Prostate gland (tissue), 2 donors: ENCODE measurements around the gene RAB40C. TPM values are rescaled to one million over a fixed set of nuclear protein-coding genes. Genes with fewer than 3 reads are reported as not detected.

ENCODE experiments used
- DNase-seq: peaks from one replicate; pipeline ENCODE4 v3.0.0-alpha.2; 2019; ENCODE audit warnings: low spot score
- H3K27ac ChIP-seq, 2 donors: fragments of 200-600 bp; sonication (generic); 2 replicates each; pipeline ENCODE4 v1.5.1; 2017 to 2019
- H3K27me3 ChIP-seq: fragments of 200-600 bp; sonication (generic); replicated peaks from 2 replicates; pipeline ENCODE4 v1.5.1; 2019; ENCODE audit not compliant: insufficient read depth
- H3K36me3 ChIP-seq, 2 donors: fragments of 200-600 bp; sonication (generic); 1 replicate in 1 of 2; 2 replicates in 1 of 2; pipeline versions ENCODE4 v1.5.1 to v1.8.1; 2017 to 2019
- H3K4me1 ChIP-seq: fragments of 200-600 bp; sonication (generic); replicated peaks from 2 replicates; pipeline ENCODE4 v1.5.1; 2019
- H3K4me3 ChIP-seq, 2 donors: fragments of 200-600 bp; sonication (generic); 2 replicates each; pipeline ENCODE4 v1.5.1; 2017 to 2019
- H3K9me3 ChIP-seq: fragments of 200-600 bp; sonication (generic); 2 replicates; pipeline ENCODE4 v1.5.1; 2017
- CTCF ChIP-seq, 4 experiments: fragments of 200-600 bp in 2 of 4; fragments of 450-650 bp in 2 of 4; sonication (generic) in 2 of 4; IDR thresholded peaks; 1 replicate in 3 of 4; 2 replicates in 1 of 4; pipeline ENCODE4 v1.5.1; 2016 to 2019; ENCODE audit warnings: antibody characterized with exemption in 4 of 4, mild to moderate bottlenecking in 2 of 4, moderate library complexity in 2 of 4
- POLR2A ChIP-seq: fragments of 450-650 bp; IDR thresholded peaks from one replicate; pipeline ENCODE4 v1.6.1; 2016; ENCODE audit warnings: antibody characterized with exemption, mild to moderate bottlenecking
- POLR2AphosphoS5 ChIP-seq: sonication (generic); formaldehyde crosslinking; IDR thresholded peaks from one replicate; pipeline ENCODE4 v1.6.1; 2017; ENCODE audit warnings: antibody characterized with exemption
- WGBS: methylation state at CpG from one replicate; pipeline ENCODE4 v1.1.5; 2018; 5-methylcytosine and 5-hydroxymethylcytosine counted together
- intact Hi-C: fragments of 100-400 bp; cut with DNase I; formaldehyde crosslinking; loops from one replicate; pipeline ENCODE4 v1.14.2; 2022
- microRNA-seq: library from miRNA; unstranded; fragments of <30 nt; microRNA quantifications from one replicate; pipeline ENCODE4, GENCODE V29; 2016
- small RNA-seq, 2 donors: library from RNA; depleted of rRNA; stranded (forward); fragments of <200 nt; gene quantifications; one replicate each; pipeline ENCODE3, GENCODE V24; 2016
- total RNA-seq, 2 donors: library from RNA; depleted of rRNA; stranded (reverse); fragments of >200 nt; gene quantifications; one replicate each; pipeline ENCODE4 v1.1.0, GENCODE V29; 2016

The RAB40C gene
- total RNA-seq, 2 donors from 2014 or later = 41.8 to 68.0 TPM

DNA sequence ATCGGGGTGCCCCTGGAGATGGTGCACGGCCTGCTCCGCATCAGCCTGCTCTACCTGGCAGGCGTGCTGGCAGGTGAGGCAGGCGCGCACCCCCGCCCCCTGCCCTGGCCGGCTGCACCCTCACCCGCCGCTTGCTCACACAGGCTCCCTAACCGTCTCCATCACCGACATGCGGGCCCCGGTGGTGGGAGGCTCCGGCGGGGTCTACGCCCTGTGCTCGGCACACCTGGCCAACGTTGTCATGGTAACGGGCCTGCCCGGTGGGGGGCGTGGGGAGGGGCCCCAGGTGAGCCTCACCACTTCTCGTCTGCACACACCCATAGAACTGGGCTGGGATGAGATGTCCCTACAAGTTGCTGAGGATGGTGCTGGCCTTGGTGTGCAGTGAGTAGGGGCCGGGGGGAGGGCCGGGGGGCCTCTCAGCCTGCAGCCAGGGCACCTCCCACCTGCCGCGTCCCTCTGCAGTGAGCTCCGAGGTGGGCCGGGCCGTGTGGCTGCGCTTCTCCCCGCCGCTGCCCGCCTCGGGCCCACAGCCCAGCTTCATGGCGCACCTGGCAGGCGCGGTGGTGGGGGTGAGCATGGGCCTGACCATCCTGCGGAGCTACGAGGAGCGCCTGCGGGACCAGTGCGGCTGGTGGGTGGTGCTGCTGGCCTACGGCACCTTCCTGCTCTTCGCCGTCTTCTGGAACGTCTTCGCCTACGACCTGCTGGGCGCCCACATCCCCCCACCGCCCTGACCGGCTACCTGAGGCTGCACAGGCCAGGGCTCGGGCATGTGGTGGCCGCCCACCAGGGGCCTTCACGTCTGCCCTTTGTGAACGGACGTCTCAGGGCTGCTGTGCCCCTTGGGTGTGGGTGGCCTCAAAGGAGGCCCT lies 87.7 kb downstream of the RAB40C start:
- no peak overlapping the region for H3K4me3 ChIP-seq
- DNase-seq = no peak
- H3K27ac ChIP-seq = no peak overlapping the region
- H3K9me3 ChIP-seq = no peaks in the 10 kb centered on the region
- intact Hi-C loops = no loop called here
- TF ChIP-seq POLR2AphosphoS5 (no peak), CTCF (IDR thresholded peaks at IDR 0.05) (no peak), POLR2A (no peak)
- H3K4me1 ChIP-seq = peaks cover 11% of the 10 kb centered on the region
- 33% methylated on average over 55 of the region's 57 CpGs for WGBS
- H3K36me3 ChIP-seq = peaks cover 12 to 21% of the 10 kb centered on the region in 2 donors
- H3K27me3 ChIP-seq = no peaks in the 10 kb centered on the region

DNA sequence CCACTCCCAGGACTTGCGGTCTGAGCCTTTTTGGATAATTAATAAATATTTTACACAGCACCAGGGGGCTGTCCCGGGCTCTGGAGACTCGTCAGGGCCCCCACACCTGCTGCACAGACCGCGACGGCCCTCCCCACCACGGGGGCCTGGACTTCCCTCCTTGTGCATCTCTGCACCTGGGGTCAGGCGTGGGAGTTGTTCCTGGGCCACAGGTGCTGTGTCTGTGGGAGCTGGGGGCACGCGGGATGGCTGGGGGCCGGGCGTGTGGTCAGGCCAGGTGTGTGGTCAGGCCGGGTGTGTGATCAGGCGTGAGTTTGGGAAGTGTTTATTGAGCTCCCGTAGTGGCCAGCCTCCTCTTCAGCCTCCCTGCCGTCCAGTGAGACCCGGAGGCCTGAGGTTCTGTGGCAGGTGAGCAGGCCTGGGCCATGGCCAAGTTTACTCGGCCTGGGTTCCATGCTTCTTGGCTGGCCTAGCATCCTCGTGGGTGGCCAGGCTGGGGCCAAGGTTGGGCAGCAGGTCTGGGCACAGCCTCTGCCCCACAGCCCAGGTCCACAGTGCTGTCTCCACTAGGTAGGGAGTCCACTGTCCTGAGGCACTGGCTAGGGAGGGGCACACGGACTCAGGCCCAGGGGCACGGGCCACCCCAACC lies 88.5 kb downstream of the RAB40C start:
- DNase-seq = no peak
- 59% methylated on average over 21 of the region's 21 CpGs for WGBS
- intact Hi-C loops = no loop called here
- TF ChIP-seq POLR2A (no peak), CTCF (IDR thresholded peaks at IDR 0.05) (no peak), POLR2AphosphoS5 (no peak)
- no peaks in the 10 kb centered on the region for H3K27me3 ChIP-seq
- H3K9me3 ChIP-seq = no peaks in the 10 kb centered on the region
- no peak overlapping the region for H3K4me3 ChIP-seq
- no peak overlapping the region for H3K27ac ChIP-seq
- peaks cover 7 to 14% of the 10 kb centered on the region in 2 donors for H3K36me3 ChIP-seq
- H3K4me1 ChIP-seq = peaks cover 12% of the 10 kb centered on the region

Small RNA genes within 50 kb of the gene (microRNA-seq; reads per million reads assigned to microRNA genes)
- gene MIR3176 = 1.0 reads per million, percentile 9 among the genes with 10 or more reads in this experiment

Small RNA genes within 50 kb of the gene (small RNA-seq; reads per million reads assigned to genes)
- gene MIR3176 (0.28 to 0.30 reads per million in 2 donors), gene Z98883.1 (0 reads per million in 2 donors)

Other genes starting within 250 kb of the RAB40C start
- 10 to 100 TPM; 31.2 to 35.2 TPM for gene AXIN1, start 237.3 kb upstream of the RAB40C start, total RNA-seq
- 10 to 100 TPM; 83.4 to 84.3 TPM for gene MRPL28, start 219.5 kb upstream of the RAB40C start, total RNA-seq
- gene PGAP6, start 208.1 kb upstream of the RAB40C start, total RNA-seq = 100 to 1,000 TPM in 1 of 2 donors, 10 to 100 TPM in 1; 36.8 to 207 TPM
- gene NME4, start 192.9 kb upstream of the RAB40C start, total RNA-seq = 100 to 1,000 TPM; 137 to 185 TPM
- 10 to 100 TPM; 23.7 to 38.5 TPM for gene DECR2, start 188.2 kb upstream of the RAB40C start, total RNA-seq
- gene RAB11FIP3, start 164.4 kb upstream of the RAB40C start, total RNA-seq = 10 to 100 TPM; 33.2 to 93.2 TPM
- 10 to 100 TPM; 59.7 to 80.7 TPM for gene CAPN15, start 62.4 kb upstream of the RAB40C start, total RNA-seq
- 1 to 10 TPM in 1 of 2 donors, not detected in 1; 5.1 TPM for gene PRR35, start 29.7 kb upstream of the RAB40C start, total RNA-seq
- gene NHLRC4, start 23.1 kb upstream of the RAB40C start, total RNA-seq = 1 to 10 TPM; 2.9 to 6.2 TPM
- gene PIGQ, start 20.1 kb upstream of the RAB40C start, total RNA-seq = 10 to 100 TPM; 70.1 to 85.8 TPM
- 1 to 10 TPM; 1.5 to 1.9 TPM for gene WFIKKN1, start 40.9 kb downstream of the RAB40C start, total RNA-seq
- gene METTL26, start 46.2 kb downstream of the RAB40C start, total RNA-seq = 100 to 1,000 TPM; 179 to 207 TPM
- gene MCRIP2, start 51.8 kb downstream of the RAB40C start, total RNA-seq = 10 to 100 TPM; 59.5 to 61.6 TPM
- 10 to 100 TPM; 36.8 to 60.4 TPM for gene WDR90, start 59.3 kb downstream of the RAB40C start, total RNA-seq
- 100 to 1,000 TPM; 101 to 169 TPM for gene RHOT2, start 78.1 kb downstream of the RAB40C start, total RNA-seq
- 1 to 10 TPM; 4.5 to 4.9 TPM for gene RHBDL1, start 85.6 kb downstream of the RAB40C start, total RNA-seq
- gene STUB1, start 90.3 kb downstream of the RAB40C start, total RNA-seq = 100 to 1,000 TPM; 173 to 255 TPM
- 100 to 1,000 TPM; 121 to 132 TPM for gene JMJD8, start 94.3 kb downstream of the RAB40C start, total RNA-seq
- 10 to 100 TPM; 18.2 to 26.4 TPM for gene WDR24, start 100.3 kb downstream of the RAB40C start, total RNA-seq
- 1 to 10 TPM; 6.1 to 9.1 TPM for gene FBXL16, start 115.7 kb downstream of the RAB40C start, total RNA-seq
- 10 to 100 TPM; 52.0 to 78.2 TPM for gene METRN, start 125.1 kb downstream of the RAB40C start, total RNA-seq
- gene ANTKMT, start 131.1 kb downstream of the RAB40C start, total RNA-seq = 10 to 100 TPM; 55.3 to 73.1 TPM
- gene CCDC78, start 136.4 kb downstream of the RAB40C start, total RNA-seq = 1 to 10 TPM; 2.3 to 3.0 TPM
- gene HAGHL, start 137.0 kb downstream of the RAB40C start, total RNA-seq = 10 to 100 TPM in 1 of 2 donors, 1 to 10 TPM in 1; 7.7 to 10.1 TPM
- gene CIAO3, start 150.9 kb downstream of the RAB40C start, total RNA-seq = 10 to 100 TPM; 56.7 to 76.6 TPM
- 1 to 10 TPM in 1 of 2 donors, under 1 TPM in 1; 0.74 to 7.3 TPM for gene MSLN, start 170.7 kb downstream of the RAB40C start, total RNA-seq
- gene RPUSD1, start 198.3 kb downstream of the RAB40C start, total RNA-seq = 10 to 100 TPM; 22.0 to 32.4 TPM
- gene CHTF18, start 198.6 kb downstream of the RAB40C start, total RNA-seq = 10 to 100 TPM in 1 of 2 donors, 1 to 10 TPM in 1; 7.8 to 57.5 TPM
- gene GNG13, start 210.7 kb downstream of the RAB40C start, total RNA-seq = not detected